SK-N-DZ (cell line): ENCODE measurements around the gene MAP2K3. TPM values are rescaled to one million over a fixed set of nuclear protein-coding genes. Genes with fewer than 3 reads are reported as not detected.
A peak's percentile ranks its signal among the peaks of the same experiment; 100 is the strongest.

Source experiments
- DNase-seq: peaks from one replicate; pipeline ENCODE4 v3.0.0-alpha.2; 2015; ENCODE audit warnings: low spot score
- polyA plus RNA-seq, 2 experiments: library from polyadenylated mRNA; depleted of rRNA; stranded (reverse); fragments of >200 nt; gene quantifications; 2 replicates each; pipeline ENCODE4 v1.2.3, GENCODE V29; 2014

MAP2K3 gene
- polyA plus RNA-seq (2014; cell fraction: cytosol; rRNA removed) = 8.6 and 9.6 TPM in 2 replicates
- polyA plus RNA-seq (2014; cell fraction: nucleus; rRNA removed) = 11.4 and 12.4 TPM in 2 replicates

DNA sequence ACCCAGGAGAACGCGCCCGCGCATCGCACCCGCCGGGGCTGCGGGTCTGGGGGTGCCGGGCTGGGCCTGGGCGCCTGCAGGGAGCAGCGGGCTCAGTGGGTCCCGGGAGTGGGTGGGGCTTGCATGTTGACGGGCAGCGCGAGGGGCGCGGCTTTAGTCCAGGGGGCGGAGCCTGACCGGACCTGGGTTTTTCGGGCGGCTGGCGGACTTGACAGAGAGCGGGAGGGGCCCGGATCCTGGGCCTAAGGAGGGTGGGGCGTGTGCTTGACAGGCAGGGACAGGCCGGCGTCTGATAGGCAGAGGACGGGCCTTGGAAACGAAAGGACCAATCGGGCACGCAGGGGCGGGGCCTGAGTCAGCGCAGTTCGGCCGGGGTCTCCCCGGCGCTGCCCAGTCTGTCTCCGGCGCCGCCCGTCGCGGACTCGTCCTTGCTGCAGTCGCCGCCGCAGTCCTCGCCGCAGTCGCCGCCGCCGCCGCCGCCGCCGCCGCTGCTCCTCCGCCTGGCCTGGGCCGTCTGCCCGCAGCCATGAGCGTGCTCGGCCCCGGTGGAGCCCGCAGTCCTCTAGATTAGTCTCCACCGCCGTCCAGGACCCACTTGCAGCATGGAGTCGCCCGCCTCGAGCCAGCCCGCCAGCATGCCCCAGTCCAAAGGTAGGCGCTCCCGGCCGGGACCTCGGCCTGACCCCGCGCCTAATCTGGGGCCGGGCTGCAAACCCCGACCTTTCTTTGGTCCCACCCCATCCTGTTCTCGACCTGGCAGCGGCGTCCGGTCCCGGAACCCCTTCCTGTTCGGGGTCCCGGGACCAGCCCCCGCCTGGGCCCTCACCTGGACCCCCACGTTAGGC lies at the start of gene MAP2K3:
TSS of gene MAP2K3 (plus strand) at position 393 of the 845 bp plus-strand sequence. CDS start at position 603, 210 bp downstream.
- DNase-seq = peak; percentile 100

GRCh38 chr17:21235921-21236320 lies 48.6 kb upstream of the MAP2K3 start:
- no peak for DNase-seq

DNA sequence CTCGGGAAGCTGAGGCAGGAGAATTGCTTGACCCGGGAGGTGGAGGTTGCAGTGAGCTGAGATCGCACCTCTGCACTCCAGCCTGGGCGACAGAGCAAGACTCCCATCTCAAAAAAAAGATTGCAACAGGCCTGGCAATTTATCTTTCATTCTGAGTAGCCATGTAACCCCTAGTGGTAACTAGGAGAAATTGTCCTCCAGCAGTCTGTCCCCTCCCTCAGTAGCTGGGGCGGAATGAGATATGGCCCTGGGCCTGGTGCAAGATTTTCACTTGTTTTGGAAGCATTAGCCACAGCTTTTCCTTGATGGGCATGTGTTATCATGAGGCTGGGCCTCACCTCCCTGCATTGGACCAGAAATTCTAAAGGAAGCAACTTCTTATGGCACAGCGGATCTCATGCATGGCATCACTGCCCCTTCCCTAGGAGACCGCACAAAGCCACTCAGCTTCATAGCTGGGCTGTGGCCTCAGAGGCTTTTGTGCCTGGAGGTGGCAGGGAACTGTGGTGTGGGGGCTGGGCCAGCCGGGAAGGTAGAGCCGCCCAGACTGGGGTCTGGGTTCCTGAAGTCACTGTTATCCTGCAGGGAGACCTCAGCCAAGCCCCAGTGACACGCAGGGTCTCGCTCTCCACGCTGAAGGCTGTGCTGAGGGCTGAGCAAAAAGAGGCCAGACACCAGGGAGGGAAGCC lies 44.7 kb upstream of the MAP2K3 start:
- DNase-seq = peak; percentile 54

GRCh38 chr17:21240369-21241055 lies 44.0 kb upstream of the MAP2K3 start:
- no peak for DNase-seq

- DNase-seq = no peak
Measured at GRCh38 chr17:21241564-21241963, 42.9 kb upstream of the MAP2K3 start.

DNA sequence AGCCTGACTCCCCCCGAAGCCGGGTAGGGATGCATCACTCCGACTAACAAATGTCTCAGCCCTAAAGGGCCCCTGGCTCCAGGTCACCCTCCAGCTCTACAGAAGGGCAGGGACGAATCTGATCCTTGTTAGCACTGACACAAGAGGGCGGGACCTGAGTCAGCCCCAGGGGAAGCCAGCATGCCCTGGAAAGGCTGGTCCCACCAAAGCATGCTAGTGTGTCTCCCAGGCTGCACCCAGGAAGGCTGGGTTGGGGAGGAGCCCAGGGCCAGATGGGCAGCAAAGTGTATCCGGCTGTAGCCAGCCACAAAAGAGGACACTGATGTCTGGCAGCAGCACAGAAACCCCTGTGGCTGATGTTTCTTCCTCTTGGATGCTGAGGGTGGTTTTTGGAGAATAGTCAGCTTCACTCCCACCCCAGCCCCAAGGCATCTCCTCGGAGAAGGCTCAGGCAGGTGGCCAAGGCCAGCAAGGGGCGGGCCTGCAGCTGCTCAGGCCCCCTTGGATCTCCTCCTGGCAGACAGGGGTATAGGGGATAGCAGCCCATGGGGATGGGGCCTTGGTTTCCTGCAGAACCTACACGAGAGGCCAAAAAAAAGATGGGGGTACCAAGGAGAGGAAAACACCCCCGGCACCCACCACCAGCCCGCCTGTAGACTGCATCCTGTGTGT lies 42.3 kb upstream of the MAP2K3 start:
- DNase-seq = no peak

DNA sequence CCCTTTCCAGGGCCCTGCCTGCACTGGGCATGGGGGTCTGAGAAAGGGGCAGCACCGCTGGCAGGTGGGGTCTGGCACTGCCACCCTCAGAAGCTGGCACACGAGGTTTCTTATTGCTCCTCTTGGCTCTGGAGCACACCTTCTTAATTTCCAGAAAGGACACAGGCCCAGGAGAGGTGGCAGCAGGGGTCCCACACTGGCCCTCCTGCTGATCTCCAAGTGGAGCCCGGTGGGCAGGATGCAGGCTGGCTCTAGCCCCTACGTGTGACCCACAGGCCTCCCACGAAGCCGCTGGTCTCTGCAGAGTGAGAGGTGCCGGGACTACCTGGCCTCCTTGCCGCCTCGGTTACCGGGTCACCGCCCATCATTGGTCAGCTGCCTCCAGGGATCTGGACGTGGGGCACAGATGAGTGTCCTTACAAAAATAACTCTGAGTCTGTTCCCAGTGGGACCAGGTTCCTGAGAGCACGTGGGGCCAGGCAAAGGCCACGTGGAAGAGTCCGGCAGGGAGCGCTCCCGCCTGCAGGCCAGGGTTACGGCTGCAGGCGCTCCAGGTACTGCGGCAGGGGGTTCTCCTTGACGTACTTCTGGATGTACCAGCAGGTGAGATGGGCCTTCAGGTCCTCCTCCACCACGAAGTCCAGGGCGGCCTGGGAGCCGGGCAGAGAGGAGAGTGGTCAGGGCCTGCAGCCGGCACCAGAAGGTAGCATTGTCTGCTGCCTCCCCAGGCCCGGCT lies 41.6 kb upstream of the MAP2K3 start:
- no peak for DNase-seq

DNA sequence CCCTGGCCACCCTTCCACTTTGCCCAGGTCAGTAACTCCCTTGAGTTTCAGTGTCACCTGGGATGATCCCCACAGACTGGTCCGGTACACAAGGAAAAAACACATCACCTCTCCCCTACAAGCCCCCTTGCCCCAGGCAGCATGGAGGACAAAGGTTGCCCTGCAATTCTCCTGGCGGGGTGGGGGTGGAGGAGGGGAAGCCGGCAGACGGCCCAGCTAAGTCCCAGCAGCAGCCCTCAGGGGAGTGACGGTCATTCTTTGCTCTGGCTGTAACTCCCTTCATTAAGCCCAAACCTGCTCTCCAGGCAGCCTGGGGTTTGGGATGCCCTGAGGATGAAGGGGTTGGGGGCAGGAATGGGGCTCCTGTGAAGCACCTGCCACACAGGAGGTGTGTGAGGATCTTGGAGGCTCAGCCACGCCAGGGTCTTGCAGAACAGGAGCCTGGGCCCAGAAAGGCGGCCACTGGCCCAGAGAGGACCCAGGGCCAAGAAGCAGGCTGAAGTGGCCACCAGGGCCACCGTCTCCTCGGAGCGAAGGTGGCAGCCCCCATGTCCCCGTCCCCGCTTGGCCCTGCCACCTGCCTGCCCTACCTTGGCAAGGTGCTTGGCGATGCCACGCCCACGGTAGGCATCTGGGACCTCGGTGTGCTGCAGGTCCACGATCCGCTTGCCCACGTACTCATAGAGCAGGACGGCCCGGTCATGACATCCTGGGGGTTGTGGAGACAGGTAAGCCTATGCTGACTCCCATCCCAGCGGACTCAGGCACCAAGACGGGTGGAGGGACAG lies 40.8 kb upstream of the MAP2K3 start:
- no peak for DNase-seq

GRCh38 chr17:21245639-21246084 lies 38.8 kb upstream of the MAP2K3 start:
- no peak for DNase-seq

GRCh38 chr17:21246698-21247097 lies 37.8 kb upstream of the MAP2K3 start:
- no peak for DNase-seq

DNA sequence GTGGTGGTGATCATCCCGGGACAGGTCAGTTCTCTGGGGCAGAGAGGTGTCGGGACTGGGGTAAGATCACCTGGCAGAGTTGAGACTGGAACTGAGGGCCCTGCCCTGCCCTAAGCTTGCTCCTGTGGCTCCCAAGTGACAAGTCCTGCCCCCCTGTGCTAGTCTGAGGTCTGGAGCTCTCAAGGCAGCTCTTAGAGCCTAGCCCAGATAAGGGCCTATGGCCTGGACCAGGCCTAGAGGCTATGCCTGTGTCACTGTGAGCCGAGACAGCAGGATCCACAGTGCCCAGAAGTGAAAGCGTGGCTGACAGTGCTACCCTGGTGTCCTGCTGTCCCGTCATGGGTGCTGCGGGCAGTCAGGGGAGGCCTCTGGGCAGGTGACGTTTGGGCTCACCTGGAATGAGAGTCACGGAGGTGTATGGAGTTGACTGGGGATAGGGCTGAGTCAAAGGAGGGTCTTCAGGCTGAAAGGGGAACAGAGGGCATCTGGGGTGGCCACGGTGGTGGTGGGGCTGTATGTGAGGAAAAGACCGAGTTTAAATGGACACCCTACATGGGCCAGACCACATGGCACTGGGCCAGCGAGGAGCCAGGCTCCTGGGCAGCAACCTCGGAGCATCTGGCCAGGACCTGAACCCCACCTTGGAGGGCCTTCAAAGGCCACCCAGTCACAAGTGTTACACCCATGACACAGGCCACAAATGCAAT lies 36.8 kb upstream of the MAP2K3 start:
- no peak for DNase-seq

DNA sequence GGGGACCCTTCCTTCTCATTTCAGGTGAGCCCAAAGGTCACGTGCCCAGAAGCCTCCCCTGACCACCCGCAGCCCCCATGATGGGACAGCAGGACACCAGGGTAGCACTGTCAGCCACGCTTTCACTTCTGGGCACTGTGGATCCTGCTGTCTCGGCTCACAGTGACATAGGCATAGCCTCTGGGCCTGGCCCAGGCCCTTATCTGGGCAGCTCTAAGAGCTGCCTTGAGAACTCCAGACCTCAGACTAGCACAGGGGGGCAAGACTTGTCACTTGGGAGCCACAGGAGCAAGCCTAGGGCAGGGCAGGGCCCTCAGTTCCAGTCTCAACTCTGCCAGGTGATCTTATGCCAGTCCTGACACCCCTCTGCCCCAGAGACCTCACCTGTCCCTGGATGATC lies 36.0 kb upstream of the MAP2K3 start:
- no peak for DNase-seq

DNA sequence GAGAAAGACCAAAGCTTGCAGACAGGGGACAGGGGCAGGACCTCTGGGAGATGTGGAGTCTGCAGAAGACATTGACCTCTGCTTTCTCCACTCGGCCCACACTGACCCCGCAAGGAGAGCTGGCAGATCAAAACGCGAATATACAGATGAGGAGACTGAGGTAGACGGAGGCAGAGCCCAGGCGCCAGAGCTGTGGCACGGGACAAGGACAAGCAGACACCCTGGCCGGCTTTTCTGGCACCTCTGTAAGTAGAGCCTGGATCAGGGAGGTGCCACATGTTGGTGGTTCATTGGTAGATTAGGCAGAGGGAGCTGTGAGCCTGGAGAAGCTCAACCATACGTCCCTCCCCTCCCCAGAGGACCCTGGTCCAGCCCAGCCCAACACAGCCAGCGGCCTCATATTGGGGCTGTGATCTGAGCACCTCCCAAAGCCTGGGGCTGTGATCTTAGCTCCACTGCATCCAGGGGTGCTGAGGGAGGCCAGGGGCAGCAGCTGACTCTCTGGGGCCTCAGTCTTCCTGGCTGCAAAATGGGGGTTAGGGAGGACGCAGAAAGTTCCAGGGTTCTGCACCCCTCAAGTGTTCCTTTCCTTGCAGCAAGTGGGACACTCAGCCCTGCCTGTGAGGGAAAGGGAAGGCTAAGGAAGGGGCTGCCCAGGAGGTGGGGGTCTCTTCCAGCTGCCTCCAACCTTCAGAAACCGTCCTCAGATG lies 35.3 kb upstream of the MAP2K3 start:
- DNase-seq = no peak

- DNase-seq = peak; percentile 72
Measured at GRCh38 chr17:21249920-21250703, 34.4 kb upstream of the MAP2K3 start.

GRCh38 chr17:21250854-21251253 lies 33.7 kb upstream of the MAP2K3 start:
- DNase-seq = no peak

DNA sequence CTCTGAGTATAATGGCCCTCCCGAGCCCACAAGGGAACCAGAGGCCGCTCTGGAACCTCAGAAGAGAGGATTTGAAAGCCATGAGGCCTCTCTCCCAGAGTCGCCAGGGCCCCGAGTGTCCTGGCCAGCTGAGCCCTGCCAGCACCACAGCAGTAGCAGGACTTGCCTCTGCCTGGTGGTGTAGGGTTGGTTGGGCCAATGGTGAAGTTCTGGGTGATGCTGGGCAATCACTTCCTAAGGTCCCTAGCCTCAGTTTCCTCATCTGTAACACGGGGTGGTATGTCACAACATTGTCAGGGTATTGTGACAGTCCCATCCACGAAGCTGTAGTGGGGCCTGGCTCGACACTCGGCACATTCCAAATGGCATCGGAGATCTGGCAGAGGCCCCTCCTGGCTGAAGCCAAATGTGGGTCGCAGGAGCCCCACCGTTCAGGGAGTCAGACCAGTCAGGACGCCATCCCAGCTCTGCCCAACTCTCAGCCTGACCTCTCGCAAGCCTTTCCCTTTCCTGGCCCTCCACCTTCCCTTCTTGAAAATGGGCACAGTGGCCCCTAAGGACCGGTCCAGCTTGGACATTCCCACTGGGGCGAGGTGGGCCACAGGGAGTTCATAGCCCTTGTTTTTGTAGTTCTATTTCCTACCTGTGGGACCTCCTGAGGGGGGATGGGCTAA lies 33.0 kb upstream of the MAP2K3 start:
- no peak for DNase-seq

- no peak for DNase-seq
Measured at GRCh38 chr17:21252289-21252795, 32.2 kb upstream of the MAP2K3 start.
